ENCODE measurements around the gene PPP1R15A. TPM values are rescaled to one million over a fixed set of nuclear protein-coding genes. Genes with fewer than 3 reads are reported as not detected.

Gene PPP1R15A
- polyA plus RNA-seq, 1 donor from 2014 or later = 73.6 TPM

DNA sequence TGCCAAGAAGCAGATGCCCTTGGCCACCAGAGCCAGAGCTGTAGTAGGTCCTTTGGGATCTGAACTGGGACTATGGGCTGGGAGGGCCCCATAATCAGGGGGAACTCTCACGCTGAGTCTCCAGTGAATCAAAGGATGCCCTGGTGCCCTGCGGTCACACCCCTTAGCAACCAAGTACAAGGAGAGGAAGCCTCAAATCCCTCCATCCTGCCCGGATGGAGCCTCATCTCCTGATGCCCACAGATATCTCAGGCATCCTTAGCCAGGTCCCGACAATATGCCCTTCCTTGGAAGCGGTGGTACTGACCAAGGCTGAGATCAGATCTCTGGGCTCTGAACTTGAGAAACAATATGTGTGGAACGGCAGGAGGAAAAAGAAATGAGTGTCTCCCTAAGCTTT, 5.5 kb upstream of the PPP1R15A start:
- no peaks in the 10 kb centered on the region for H3K27me3 ChIP-seq (ENCODE audit: insufficient read depth, low read depth, low read length)
- H3K9me2 ChIP-seq (ENCODE audit: insufficient read depth, low read length) = no peaks in the 10 kb centered on the region
- H3K9ac ChIP-seq (ENCODE audit: low read length) = no peak overlapping the region
- no peak overlapping the region for H3K4me2 ChIP-seq (ENCODE audit: low read length)
- H2AFZ ChIP-seq (ENCODE audit: low read depth, low read length) = no peak overlapping the region
- no peaks in the 10 kb centered on the region for H3K9me3 ChIP-seq (ENCODE audit: low read length)
- H3K36me3 ChIP-seq (ENCODE audit: insufficient read depth, low read length) = no peaks in the 10 kb centered on the region
- no peak overlapping the region for H3K4me3 ChIP-seq (ENCODE audit: low read length)
- no peaks in the 10 kb centered on the region for H4K20me1 ChIP-seq (ENCODE audit: insufficient read depth)
- no peaks in the 10 kb centered on the region for H3K79me2 ChIP-seq (replicated peaks; ENCODE audit: insufficient read depth, low read length)
- TF ChIP-seq RAD21 (conservative IDR thresholded peaks at IDR 0.05) (no peak), TAF1 (IDR thresholded peaks at IDR 0.05; ENCODE audit: low read depth) (no peak), POLR2AphosphoS5 (IDR thresholded peaks at IDR 0.05) (no peak), SMC3 (conservative IDR thresholded peaks at IDR 0.05; ENCODE audit: poor library complexity) (no peak), CTCF (IDR thresholded peaks at IDR 0.05; ENCODE audit: poor library complexity, severe bottlenecking) (no peak), MXI1 (conservative IDR thresholded peaks at IDR 0.05; ENCODE audit: poor library complexity, severe bottlenecking) (no peak), EZH2 (IDR thresholded peaks at IDR 0.05; ENCODE audit: borderline replicate concordance, insufficient read depth, low read length, poor library complexity, severe bottlenecking) (no peak), EP300 (conservative IDR thresholded peaks at IDR 0.05; ENCODE audit: poor library complexity, severe bottlenecking) (no peak)
- TF ChIP-seq, protein P1, sequence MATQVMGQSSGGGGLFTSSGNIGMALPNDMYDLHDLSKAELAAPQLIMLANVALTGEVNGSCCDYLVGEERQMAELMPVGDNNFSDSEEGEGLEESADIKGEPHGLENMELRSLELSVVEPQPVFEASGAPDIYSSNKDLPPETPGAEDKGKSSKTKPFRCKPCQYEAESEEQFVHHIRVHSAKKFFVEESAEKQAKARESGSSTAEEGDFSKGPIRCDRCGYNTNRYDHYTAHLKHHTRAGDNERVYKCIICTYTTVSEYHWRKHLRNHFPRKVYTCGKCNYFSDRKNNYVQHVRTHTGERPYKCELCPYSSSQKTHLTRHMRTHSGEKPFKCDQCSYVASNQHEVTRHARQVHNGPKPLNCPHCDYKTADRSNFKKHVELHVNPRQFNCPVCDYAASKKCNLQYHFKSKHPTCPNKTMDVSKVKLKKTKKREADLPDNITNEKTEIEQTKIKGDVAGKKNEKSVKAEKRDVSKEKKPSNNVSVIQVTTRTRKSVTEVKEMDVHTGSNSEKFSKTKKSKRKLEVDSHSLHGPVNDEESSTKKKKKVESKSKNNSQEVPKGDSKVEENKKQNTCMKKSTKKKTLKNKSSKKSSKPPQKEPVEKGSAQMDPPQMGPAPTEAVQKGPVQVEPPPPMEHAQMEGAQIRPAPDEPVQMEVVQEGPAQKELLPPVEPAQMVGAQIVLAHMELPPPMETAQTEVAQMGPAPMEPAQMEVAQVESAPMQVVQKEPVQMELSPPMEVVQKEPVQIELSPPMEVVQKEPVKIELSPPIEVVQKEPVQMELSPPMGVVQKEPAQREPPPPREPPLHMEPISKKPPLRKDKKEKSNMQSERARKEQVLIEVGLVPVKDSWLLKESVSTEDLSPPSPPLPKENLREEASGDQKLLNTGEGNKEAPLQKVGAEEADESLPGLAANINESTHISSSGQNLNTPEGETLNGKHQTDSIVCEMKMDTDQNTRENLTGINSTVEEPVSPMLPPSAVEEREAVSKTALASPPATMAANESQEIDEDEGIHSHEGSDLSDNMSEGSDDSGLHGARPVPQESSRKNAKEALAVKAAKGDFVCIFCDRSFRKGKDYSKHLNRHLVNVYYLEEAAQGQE (IDR thresholded peaks at IDR 0.05; ENCODE audit: borderline replicate concordance) = no peak
- no peaks in the 10 kb centered on the region for H3F3A ChIP-seq (ENCODE audit: insufficient read depth, low read length, poor library complexity, severe bottlenecking)
- no peak overlapping the region for H3K27ac ChIP-seq (ENCODE audit: low read length)

GRCh38 chr19:48867123-48867745, 5.0 kb upstream of the PPP1R15A start:
- no peaks in the 10 kb centered on the region for H3K36me3 ChIP-seq (ENCODE audit: insufficient read depth, low read length)
- H3K27me3 ChIP-seq (ENCODE audit: insufficient read depth, low read depth, low read length) = no peaks in the 10 kb centered on the region
- no peak for TF ChIP-seq POLR2AphosphoS5 (IDR thresholded peaks at IDR 0.05)
- no peak for TF ChIP-seq EP300 (conservative IDR thresholded peaks at IDR 0.05; ENCODE audit: poor library complexity, severe bottlenecking)
- no peak for TF ChIP-seq EZH2 (IDR thresholded peaks at IDR 0.05; ENCODE audit: borderline replicate concordance, insufficient read depth, low read length, poor library complexity, severe bottlenecking)
- TF ChIP-seq RAD21 (conservative IDR thresholded peaks at IDR 0.05) = no peak
- H2AFZ ChIP-seq (ENCODE audit: low read depth, low read length) = no peak overlapping the region
- H3K27ac ChIP-seq (ENCODE audit: low read length) = no peak overlapping the region
- H3K9me2 ChIP-seq (ENCODE audit: insufficient read depth, low read length) = no peaks in the 10 kb centered on the region
- H4K20me1 ChIP-seq (ENCODE audit: insufficient read depth) = no peaks in the 10 kb centered on the region
- no peaks in the 10 kb centered on the region for H3K79me2 ChIP-seq (replicated peaks; ENCODE audit: insufficient read depth, low read length)
- H3K9me3 ChIP-seq (ENCODE audit: low read length) = no peaks in the 10 kb centered on the region
- H3K4me2 ChIP-seq (ENCODE audit: low read length) = no peak overlapping the region
- no peak overlapping the region for H3K9ac ChIP-seq (ENCODE audit: low read length)
- H3F3A ChIP-seq (ENCODE audit: insufficient read depth, low read length, poor library complexity, severe bottlenecking) = no peaks in the 10 kb centered on the region
- no peak overlapping the region for H3K4me3 ChIP-seq (ENCODE audit: low read length)

Data from neural cell (in vitro differentiated cells).